Mesothelial cell of epicardium (in vitro differentiated cells): ENCODE data around the gene DACH1. TPM values are rescaled to one million over a fixed set of nuclear protein-coding genes. Genes with fewer than 3 reads are reported as not detected.

Experiments used
- DNase-seq, 2 experiments: peaks; one replicate each; pipeline ENCODE4 v3.0.0; 2021; ENCODE audit warnings: low spot score in 2 of 2; ENCODE audit not compliant: unreplicated experiment in 2 of 2
- H3K27ac Mint-ChIP-seq: 2 replicates; pipeline ENCODE4 v1.8.0; 2021; ENCODE audit warnings: mixed read lengths
- H3K27me3 Mint-ChIP-seq: 2 replicates; pipeline ENCODE4 v1.8.0; 2021; ENCODE audit warnings: low read depth, mixed read lengths
- H3K36me3 Mint-ChIP-seq: 2 replicates; pipeline ENCODE4 v1.8.0; 2021; ENCODE audit warnings: mixed read lengths
- H3K4me1 Mint-ChIP-seq: 2 replicates; pipeline ENCODE4 v1.8.0; 2021; ENCODE audit warnings: mixed read lengths
- H3K4me3 Mint-ChIP-seq: 2 replicates; pipeline ENCODE4 v1.8.0; 2021; ENCODE audit warnings: mild to moderate bottlenecking, moderate library complexity, mixed read lengths
- H3K9me3 Mint-ChIP-seq: 2 replicates; pipeline ENCODE4 v1.8.0; 2021; ENCODE audit warnings: mixed read lengths
- total RNA-seq: library from RNA; stranded (reverse); gene quantifications from 3 replicates; pipeline ENCODE4 v1.2.1, GENCODE V29; 2021
- TF ChIP-seq, protein P1 (sequence below): fragments of 200-600 bp; sonication (generic); IDR thresholded peaks from one replicate; pipeline ENCODE4 v1.5.0; 2021; ENCODE audit warnings: antibody characterized with exemption; ENCODE audit not compliant: unreplicated experiment

Gene DACH1
- total RNA-seq, 1 donor from 2014 or later: 69.0 TPM

- Mint-ChIP-seq H3K4me1 (peaks cover 36% of the 10 kb centered on the region), H3K9me3 (no peaks in the 10 kb centered on the region), H3K27ac (peak overlapping the region; percentile 84), H3K27me3 (no peaks in the 10 kb centered on the region), H3K36me3 (no peaks in the 10 kb centered on the region), H3K4me3 (peak overlapping the region; percentile 98)
- no peak for DNase-seq
- TF ChIP-seq, protein P1, sequence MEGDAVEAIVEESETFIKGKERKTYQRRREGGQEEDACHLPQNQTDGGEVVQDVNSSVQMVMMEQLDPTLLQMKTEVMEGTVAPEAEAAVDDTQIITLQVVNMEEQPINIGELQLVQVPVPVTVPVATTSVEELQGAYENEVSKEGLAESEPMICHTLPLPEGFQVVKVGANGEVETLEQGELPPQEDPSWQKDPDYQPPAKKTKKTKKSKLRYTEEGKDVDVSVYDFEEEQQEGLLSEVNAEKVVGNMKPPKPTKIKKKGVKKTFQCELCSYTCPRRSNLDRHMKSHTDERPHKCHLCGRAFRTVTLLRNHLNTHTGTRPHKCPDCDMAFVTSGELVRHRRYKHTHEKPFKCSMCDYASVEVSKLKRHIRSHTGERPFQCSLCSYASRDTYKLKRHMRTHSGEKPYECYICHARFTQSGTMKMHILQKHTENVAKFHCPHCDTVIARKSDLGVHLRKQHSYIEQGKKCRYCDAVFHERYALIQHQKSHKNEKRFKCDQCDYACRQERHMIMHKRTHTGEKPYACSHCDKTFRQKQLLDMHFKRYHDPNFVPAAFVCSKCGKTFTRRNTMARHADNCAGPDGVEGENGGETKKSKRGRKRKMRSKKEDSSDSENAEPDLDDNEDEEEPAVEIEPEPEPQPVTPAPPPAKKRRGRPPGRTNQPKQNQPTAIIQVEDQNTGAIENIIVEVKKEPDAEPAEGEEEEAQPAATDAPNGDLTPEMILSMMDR: no peak
Measured at GRCh38 chr13:71862459-71862943, 4.5 kb downstream of the DACH1 start.

GRCh38 chr13:71861769-71862458, 5.1 kb downstream of the DACH1 start:
- no peaks in the 10 kb centered on the region for H3K36me3 Mint-ChIP-seq
- H3K27ac Mint-ChIP-seq: peak overlapping the region; percentile 79
- TF ChIP-seq, protein P1: no peak
- no peak for DNase-seq
- H3K4me1 Mint-ChIP-seq: peaks cover 36% of the 10 kb centered on the region
- H3K4me3 Mint-ChIP-seq: peak overlapping the region; percentile 98
- no peaks in the 10 kb centered on the region for H3K27me3 Mint-ChIP-seq
- H3K9me3 Mint-ChIP-seq: no peaks in the 10 kb centered on the region

GRCh38 chr13:71860547-71861138, 6.4 kb downstream of the DACH1 start:
- Mint-ChIP-seq H3K27ac (peak overlapping the region; percentile 74), H3K27me3 (no peaks in the 10 kb centered on the region), H3K4me3 (peak overlapping the region; percentile 48)

DNA sequence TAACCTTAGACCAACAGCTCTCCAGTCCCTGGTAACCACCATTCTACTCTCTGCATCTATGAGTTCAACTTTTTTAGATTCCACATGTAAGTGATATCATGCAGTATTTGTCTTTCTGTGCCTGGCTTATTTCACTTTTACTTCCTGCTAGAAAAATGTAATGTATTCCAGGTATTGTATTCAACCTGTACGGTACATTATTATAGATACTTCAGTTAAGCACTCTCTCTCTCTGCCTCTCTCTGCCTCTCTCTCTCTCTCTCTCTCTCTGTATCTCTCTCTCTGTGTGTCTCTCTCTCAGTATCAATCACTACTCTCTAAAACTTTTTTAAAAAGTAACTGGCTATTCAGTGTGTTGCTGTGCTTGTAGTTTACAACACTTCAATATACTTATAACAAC, 8.4 kb downstream of the DACH1 start:
- no peak for DNase-seq
- H3K27me3 Mint-ChIP-seq: no peaks in the 10 kb centered on the region
- peaks cover 39% of the 10 kb centered on the region for H3K4me1 Mint-ChIP-seq
- peak overlapping the region; percentile 1 for H3K4me3 Mint-ChIP-seq
- no peaks in the 10 kb centered on the region for H3K36me3 Mint-ChIP-seq
- peak overlapping the region; percentile 82 for H3K27ac Mint-ChIP-seq
- no peaks in the 10 kb centered on the region for H3K9me3 Mint-ChIP-seq
- TF ChIP-seq, protein P1: no peak

More at GRCh38 chr13:71860547-71861138, 6.4 kb downstream of the DACH1 start:
- no peaks in the 10 kb centered on the region for H3K9me3 Mint-ChIP-seq
- H3K4me1 Mint-ChIP-seq: peaks cover 40% of the 10 kb centered on the region
- TF ChIP-seq, protein P1: no peak
- H3K36me3 Mint-ChIP-seq: no peaks in the 10 kb centered on the region
- DNase-seq: no peak

- TF ChIP-seq, protein P1: no peak
- H3K36me3 Mint-ChIP-seq: no peaks in the 10 kb centered on the region
Measured at GRCh38 chr13:71856548-71857043, 10.4 kb downstream of the DACH1 start.

More at GRCh38 chr13:71856548-71857043, 10.4 kb downstream of the DACH1 start:
- H3K27me3 Mint-ChIP-seq: no peaks in the 10 kb centered on the region
- no peak overlapping the region for H3K27ac Mint-ChIP-seq
- H3K4me3 Mint-ChIP-seq: no peak overlapping the region
- H3K4me1 Mint-ChIP-seq: peaks cover 37% of the 10 kb centered on the region
- no peaks in the 10 kb centered on the region for H3K9me3 Mint-ChIP-seq
- DNase-seq: no peak
